AG09309 (cell line): ENCODE data around the gene SLC17A2.

Experiments used
- DNase-seq: peaks from one replicate; pipeline ENCODE4 v3.0.0-alpha.2; 2010; ENCODE audit warnings: low read depth
- H3K4me3 ChIP-seq: 2 replicates; pipeline ENCODE4 v1.5.1; 2011; ENCODE audit warnings: mild to moderate bottlenecking, low read depth, low read length, moderate library complexity; ENCODE audit not compliant: control insufficient read depth
- TF ChIP-seq, protein P1 (sequence below): IDR thresholded peaks from 2 replicates; pipeline ENCODE4 v1.5.1; 2011; ENCODE audit warnings: mild to moderate bottlenecking, low read depth, low read length, inconsistent platforms; ENCODE audit not compliant: insufficient read depth, control insufficient read depth; ENCODE audit errors: missing control alignments

SLC17A2 gene

DNA sequence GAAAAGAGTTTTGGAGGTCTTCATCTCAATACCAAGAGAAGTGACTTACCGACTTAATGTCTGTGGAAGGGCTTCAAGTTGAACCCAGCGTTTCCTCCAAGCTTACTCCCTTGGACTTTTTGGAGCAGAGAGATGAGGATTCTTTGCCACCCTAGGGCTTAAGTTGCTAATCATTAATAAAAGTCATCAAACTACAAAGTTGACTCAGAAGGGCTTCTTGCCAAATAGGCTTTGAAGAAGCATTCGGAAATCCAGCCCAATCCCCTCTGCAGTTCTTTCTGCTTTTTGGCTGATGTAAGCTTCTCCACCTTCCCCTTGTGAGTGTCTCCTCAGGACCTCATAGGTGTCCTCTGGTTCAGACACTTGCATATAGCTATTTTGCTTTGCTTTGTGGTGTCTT, 56.4 kb downstream of the SLC17A2 start, which contains the start of gene SLC17A3:
Gene SLC17A3 (minus strand): TSS at position 126 of the 400 bp plus-strand sequence. CDS start 5,856 bp downstream, outside the sequence.
- H3K4me3 ChIP-seq, result no peak within 1 kb of the TSS
- no peak for DNase-seq

DNA sequence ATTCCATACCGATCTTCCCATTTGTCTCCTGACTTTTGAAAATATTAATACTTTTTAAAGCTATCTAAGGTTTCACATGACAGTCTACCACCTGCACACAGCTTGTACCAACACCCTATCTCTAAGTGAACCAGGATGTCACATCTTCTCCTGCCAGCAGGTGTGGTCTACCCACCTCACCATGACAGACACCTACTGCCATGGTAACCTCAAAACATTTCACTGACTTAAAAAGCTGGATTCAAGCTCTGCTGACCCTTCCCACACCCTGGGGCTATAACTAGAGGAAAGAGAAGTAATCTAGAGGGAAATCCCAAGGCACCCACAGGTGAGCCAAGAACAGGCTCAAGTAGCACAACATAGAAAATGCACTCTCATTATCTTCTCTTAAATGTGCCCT, 57.7 kb downstream of the SLC17A2 start:
- no peak for DNase-seq
- TF ChIP-seq, protein P1, sequence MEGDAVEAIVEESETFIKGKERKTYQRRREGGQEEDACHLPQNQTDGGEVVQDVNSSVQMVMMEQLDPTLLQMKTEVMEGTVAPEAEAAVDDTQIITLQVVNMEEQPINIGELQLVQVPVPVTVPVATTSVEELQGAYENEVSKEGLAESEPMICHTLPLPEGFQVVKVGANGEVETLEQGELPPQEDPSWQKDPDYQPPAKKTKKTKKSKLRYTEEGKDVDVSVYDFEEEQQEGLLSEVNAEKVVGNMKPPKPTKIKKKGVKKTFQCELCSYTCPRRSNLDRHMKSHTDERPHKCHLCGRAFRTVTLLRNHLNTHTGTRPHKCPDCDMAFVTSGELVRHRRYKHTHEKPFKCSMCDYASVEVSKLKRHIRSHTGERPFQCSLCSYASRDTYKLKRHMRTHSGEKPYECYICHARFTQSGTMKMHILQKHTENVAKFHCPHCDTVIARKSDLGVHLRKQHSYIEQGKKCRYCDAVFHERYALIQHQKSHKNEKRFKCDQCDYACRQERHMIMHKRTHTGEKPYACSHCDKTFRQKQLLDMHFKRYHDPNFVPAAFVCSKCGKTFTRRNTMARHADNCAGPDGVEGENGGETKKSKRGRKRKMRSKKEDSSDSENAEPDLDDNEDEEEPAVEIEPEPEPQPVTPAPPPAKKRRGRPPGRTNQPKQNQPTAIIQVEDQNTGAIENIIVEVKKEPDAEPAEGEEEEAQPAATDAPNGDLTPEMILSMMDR, result no peak
- no peak overlapping the region for H3K4me3 ChIP-seq

More for the DNA sequence above, 56.4 kb downstream of the SLC17A2 start, which contains the start of gene SLC17A3:
- TF ChIP-seq, protein P1, result no peak

DNA sequence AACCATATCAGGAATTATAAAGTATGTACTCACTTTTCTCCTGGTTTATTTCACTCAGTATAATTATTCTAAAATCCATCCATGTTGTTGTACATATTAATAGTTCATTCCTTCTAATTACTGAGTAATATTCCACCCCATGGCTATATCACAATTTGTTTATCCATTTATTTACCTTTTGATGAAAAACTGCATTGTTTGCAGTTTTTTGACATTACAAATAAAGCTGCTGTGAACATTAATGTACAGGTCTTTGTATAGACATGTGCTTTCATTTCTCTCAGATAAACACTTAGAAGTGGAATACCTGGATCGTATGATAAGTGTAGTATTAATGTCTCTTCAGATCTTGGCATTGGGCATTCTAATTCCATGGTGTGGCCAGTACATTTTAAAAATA, 60.7 kb downstream of the SLC17A2 start:
- TF ChIP-seq, protein P1, result no peak
- no peak overlapping the region for H3K4me3 ChIP-seq
- no peak for DNase-seq

DNA sequence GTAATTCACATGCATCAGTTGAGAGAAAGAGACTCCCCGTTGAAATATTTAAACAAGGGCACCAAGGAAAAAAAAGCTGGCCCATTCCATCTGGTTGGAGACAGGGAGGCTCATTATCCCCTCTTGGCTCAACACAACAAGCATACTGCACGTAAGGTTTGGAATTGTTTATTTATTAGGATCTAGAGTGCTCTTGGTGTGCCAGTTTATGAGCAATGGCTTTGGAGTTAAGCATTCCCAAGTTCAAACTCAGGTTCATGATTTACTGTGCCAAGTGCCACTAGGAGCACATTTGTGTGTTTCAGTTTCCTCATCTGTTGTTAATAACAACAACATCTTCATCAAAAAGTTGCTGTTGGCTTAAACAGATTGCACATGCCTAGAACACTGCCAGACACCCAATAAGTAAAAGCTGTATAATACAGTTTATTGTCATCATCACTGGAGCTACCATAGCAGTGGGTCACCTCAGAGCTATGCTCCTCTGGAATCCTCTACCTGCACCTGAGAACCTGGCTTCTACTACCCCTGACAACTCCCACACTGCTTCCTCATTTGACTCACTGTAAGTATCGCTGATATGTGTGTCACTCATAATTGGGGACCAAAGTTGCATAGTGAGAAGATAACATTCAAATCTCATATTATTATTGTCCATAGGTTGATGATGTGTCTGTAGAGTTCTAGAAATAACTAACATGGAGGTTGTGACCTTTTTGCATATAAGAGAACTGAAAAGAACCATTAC, 61.9 kb downstream of the SLC17A2 start:
- TF ChIP-seq, protein P1, result no peak
- DNase-seq, result no peak
- no peak overlapping the region for H3K4me3 ChIP-seq

DNA sequence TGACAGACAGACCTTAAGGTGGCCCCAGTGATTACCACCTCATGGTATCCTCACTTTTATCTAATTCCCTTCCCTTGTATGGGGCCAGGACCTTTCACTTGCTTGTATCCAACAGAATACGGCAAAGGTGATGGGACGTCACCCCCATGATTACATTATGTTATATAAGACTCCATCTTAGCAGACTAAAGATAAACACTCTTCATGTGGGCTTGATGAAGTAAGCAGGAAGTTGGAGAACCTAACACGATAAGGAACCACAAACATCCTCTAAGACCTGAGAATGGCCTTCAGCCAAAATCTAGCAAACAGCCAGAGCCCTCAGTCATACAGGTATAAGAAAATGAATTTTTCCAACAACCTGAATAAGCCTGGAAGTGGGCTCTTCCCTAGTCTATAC, 64.5 kb downstream of the SLC17A2 start:
- DNase-seq, result no peak
- no peak overlapping the region for H3K4me3 ChIP-seq
- TF ChIP-seq, protein P1, result no peak

GRCh38 chr6:25863360-25863759, 67.1 kb downstream of the SLC17A2 start:
- no peak overlapping the region for H3K4me3 ChIP-seq
- TF ChIP-seq, protein P1, result no peak
- DNase-seq, result no peak
